ENCODE results near the gene CNOT11.
"Not testable (repeated sequence)": the region's sequence is repeated elsewhere in the genome, so short reads cannot be mapped to it uniquely, and the experiment has no call there.

The CNOT11 gene

GRCh38 chr2:101234169-101234938 is 18.3 kb upstream of the CNOT11 start:
- Histone ChIP-seq H3K4me3 (ENCODE audit: low read depth, low read length) (no peak overlapping the region), H3K36me3 (replicated peaks) (no peaks in the 10 kb centered on the region), H3K27ac (no peak overlapping the region), H3K27me3 (replicated peaks) (no peaks in the 10 kb centered on the region)
- DNase-seq = no peak
- TF ChIP-seq CTCF (IDR thresholded peaks at IDR 0.05; ENCODE audit: low read depth, low read length, missing control alignments) = no peak
- in situ Hi-C loops (cut with HindIII; ENCODE audit: low pct_ligation_motif_present, low sequenced_read_pairs) = no loop called here

GRCh38 chr2:101235956-101236355 is 16.7 kb upstream of the CNOT11 start:
- H3K36me3 ChIP-seq (replicated peaks); H3K4me3 ChIP-seq (ENCODE audit: low read depth, low read length); H3K27ac ChIP-seq; H3K27me3 ChIP-seq (replicated peaks); in situ Hi-C loops (cut with HindIII; ENCODE audit: low pct_ligation_motif_present, low sequenced_read_pairs); DNase-seq: not testable (repeated sequence)

- H3K27ac ChIP-seq; H3K27me3 ChIP-seq (replicated peaks); H3K4me3 ChIP-seq (ENCODE audit: low read depth, low read length); DNase-seq; H3K36me3 ChIP-seq (replicated peaks); in situ Hi-C loops (cut with HindIII; ENCODE audit: low pct_ligation_motif_present, low sequenced_read_pairs): not testable (repeated sequence)
Observed at GRCh38 chr2:101237944-101238343, 14.7 kb upstream of the CNOT11 start.

- H3K4me3 ChIP-seq (ENCODE audit: low read depth, low read length) = no peak overlapping the region
- no peaks in the 10 kb centered on the region for H3K36me3 ChIP-seq (replicated peaks)
- in situ Hi-C loops (cut with HindIII; ENCODE audit: low pct_ligation_motif_present, low sequenced_read_pairs) = no loop called here
- no peaks in the 10 kb centered on the region for H3K27me3 ChIP-seq (replicated peaks)
- no peak for TF ChIP-seq CTCF (IDR thresholded peaks at IDR 0.05; ENCODE audit: low read depth, low read length, missing control alignments)
- no peak overlapping the region for H3K27ac ChIP-seq
- DNase-seq = no peak
Observed at GRCh38 chr2:101238930-101239759, 13.5 kb upstream of the CNOT11 start.

- H3K36me3 ChIP-seq (replicated peaks); H3K27me3 ChIP-seq (replicated peaks); DNase-seq; H3K27ac ChIP-seq; in situ Hi-C loops (cut with HindIII; ENCODE audit: low pct_ligation_motif_present, low sequenced_read_pairs); H3K4me3 ChIP-seq (ENCODE audit: low read depth, low read length): not testable (repeated sequence)
Observed at GRCh38 chr2:101239760-101240118, 12.9 kb upstream of the CNOT11 start.

- H3K27me3 ChIP-seq (replicated peaks); H3K27ac ChIP-seq; H3K4me3 ChIP-seq (ENCODE audit: low read depth, low read length); H3K36me3 ChIP-seq (replicated peaks); in situ Hi-C loops (cut with HindIII; ENCODE audit: low pct_ligation_motif_present, low sequenced_read_pairs): not testable (repeated sequence)
- TF ChIP-seq CTCF (IDR thresholded peaks at IDR 0.05; ENCODE audit: low read depth, low read length, missing control alignments) = peak; percentile 51
- peak; percentile 9 for DNase-seq
Observed at GRCh38 chr2:101240694-101241093, 12.0 kb upstream of the CNOT11 start.

GRCh38 chr2:101241158-101241557 is 11.5 kb upstream of the CNOT11 start:
- no peak overlapping the region for H3K27ac ChIP-seq
- no peaks in the 10 kb centered on the region for H3K27me3 ChIP-seq (replicated peaks)
- in situ Hi-C loops (cut with HindIII; ENCODE audit: low pct_ligation_motif_present, low sequenced_read_pairs) = no loop called here
- TF ChIP-seq CTCF (IDR thresholded peaks at IDR 0.05; ENCODE audit: low read depth, low read length, missing control alignments) = no peak
- no peak for DNase-seq
- H3K4me3 ChIP-seq (ENCODE audit: low read depth, low read length) = no peak overlapping the region
- H3K36me3 ChIP-seq (replicated peaks) = no peaks in the 10 kb centered on the region

GRCh38 chr2:101244373-101244772 is 8.3 kb upstream of the CNOT11 start:
- DNase-seq; H3K36me3 ChIP-seq (replicated peaks); H3K27me3 ChIP-seq (replicated peaks); in situ Hi-C loops (cut with HindIII; ENCODE audit: low pct_ligation_motif_present, low sequenced_read_pairs); H3K27ac ChIP-seq; H3K4me3 ChIP-seq (ENCODE audit: low read depth, low read length): not testable (repeated sequence)

- H3K36me3 ChIP-seq (replicated peaks); in situ Hi-C loops (cut with HindIII; ENCODE audit: low pct_ligation_motif_present, low sequenced_read_pairs); H3K27me3 ChIP-seq (replicated peaks); H3K4me3 ChIP-seq (ENCODE audit: low read depth, low read length); H3K27ac ChIP-seq; DNase-seq: not testable (repeated sequence)
Observed at GRCh38 chr2:101244899-101245298, 7.8 kb upstream of the CNOT11 start.

- H3K27ac ChIP-seq; in situ Hi-C loops (cut with HindIII; ENCODE audit: low pct_ligation_motif_present, low sequenced_read_pairs); H3K27me3 ChIP-seq (replicated peaks); DNase-seq; H3K4me3 ChIP-seq (ENCODE audit: low read depth, low read length); H3K36me3 ChIP-seq (replicated peaks): not testable (repeated sequence)
Observed at GRCh38 chr2:101245468-101245867, 7.2 kb upstream of the CNOT11 start.

Measured in brain microvascular endothelial cell (primary cell).